ENCODE data around the gene ZFTA. TPM values are rescaled to one million over a fixed set of nuclear protein-coding genes. Genes with fewer than 3 reads are reported as not detected.

ZFTA gene
- total RNA-seq, 2 donors from 2014 or later = 13.9 to 32.7 TPM

DNA sequence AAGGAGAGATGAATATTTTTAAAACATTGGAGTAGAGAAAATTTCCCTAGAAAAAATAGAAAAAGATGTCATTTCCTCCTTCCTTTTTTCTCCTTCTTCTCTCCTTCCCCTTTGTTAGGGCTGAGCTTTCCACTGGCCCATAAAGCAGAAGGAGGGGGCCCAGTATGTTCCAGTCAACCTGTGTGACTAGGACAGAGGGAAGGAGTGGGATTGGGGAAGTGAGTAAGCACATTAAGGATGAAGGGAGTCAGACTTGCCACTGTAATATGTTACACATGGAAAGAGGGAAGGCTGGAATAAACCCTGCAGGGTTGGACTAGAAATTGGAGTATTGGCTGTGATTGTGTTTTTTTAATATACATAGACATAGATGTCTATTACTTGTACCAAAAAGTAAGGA is 24.6 kb upstream of the ZFTA start:
- intact Hi-C loops (cut with DNase I) = no loop called here
- no peak for DNase-seq (ENCODE audit: low spot score)
- Histone ChIP-seq H3K4me3 (no peak overlapping the region), H3K36me3 (no peaks in the 10 kb centered on the region), H3K27me3 (replicated peaks; ENCODE audit: insufficient read depth) (no peaks in the 10 kb centered on the region), H3K27ac (no peak overlapping the region), H3K9me3 (no peaks in the 10 kb centered on the region), H3K4me1 (replicated peaks) (no peaks in the 10 kb centered on the region)
- TF ChIP-seq, protein P1, sequence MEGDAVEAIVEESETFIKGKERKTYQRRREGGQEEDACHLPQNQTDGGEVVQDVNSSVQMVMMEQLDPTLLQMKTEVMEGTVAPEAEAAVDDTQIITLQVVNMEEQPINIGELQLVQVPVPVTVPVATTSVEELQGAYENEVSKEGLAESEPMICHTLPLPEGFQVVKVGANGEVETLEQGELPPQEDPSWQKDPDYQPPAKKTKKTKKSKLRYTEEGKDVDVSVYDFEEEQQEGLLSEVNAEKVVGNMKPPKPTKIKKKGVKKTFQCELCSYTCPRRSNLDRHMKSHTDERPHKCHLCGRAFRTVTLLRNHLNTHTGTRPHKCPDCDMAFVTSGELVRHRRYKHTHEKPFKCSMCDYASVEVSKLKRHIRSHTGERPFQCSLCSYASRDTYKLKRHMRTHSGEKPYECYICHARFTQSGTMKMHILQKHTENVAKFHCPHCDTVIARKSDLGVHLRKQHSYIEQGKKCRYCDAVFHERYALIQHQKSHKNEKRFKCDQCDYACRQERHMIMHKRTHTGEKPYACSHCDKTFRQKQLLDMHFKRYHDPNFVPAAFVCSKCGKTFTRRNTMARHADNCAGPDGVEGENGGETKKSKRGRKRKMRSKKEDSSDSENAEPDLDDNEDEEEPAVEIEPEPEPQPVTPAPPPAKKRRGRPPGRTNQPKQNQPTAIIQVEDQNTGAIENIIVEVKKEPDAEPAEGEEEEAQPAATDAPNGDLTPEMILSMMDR (IDR thresholded peaks at IDR 0.05) = no peak
- no peak for TF ChIP-seq POLR2A (IDR thresholded peaks at IDR 0.05)
- no peak for TF ChIP-seq POLR2AphosphoS5 (IDR thresholded peaks at IDR 0.05)

DNA sequence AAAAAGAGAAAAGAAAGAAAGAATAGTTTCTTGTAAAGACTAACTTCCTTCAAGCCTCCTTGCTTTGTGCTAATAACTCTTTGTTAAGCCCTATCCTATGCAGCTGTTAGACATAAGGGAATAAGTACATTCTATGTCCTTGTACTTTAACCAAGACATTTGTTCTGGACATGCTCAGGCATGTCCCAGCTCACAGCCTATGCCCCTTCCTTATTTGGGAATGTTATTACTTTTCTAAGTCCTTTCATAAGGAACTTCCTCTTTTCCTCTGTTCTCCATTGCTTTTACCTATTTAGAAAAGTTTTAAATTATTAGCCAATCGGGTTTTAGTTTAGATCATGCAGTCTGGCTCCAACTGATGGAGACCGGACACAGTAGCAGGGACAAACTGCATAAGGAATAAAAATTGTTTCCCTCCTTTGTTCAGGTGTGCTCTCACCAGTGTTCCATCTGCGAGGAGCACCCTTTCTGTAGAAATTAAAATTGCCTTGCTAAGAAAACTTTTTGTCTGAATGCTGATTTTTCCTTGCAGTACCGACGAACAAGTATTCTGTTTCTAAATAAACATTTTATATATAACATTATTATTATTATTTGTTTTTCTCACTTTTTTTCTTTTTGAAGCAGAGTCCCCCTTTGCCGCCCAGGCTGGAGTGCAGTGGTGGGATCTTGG is 23.1 kb upstream of the ZFTA start:
- H3K27ac ChIP-seq = no peak overlapping the region
- H3K9me3 ChIP-seq = no peaks in the 10 kb centered on the region
- no peaks in the 10 kb centered on the region for H3K27me3 ChIP-seq (replicated peaks; ENCODE audit: insufficient read depth)
- intact Hi-C loops (cut with DNase I) = no loop called here
- H3K36me3 ChIP-seq = no peaks in the 10 kb centered on the region
- TF ChIP-seq POLR2AphosphoS5 (IDR thresholded peaks at IDR 0.05) (no peak), POLR2A (IDR thresholded peaks at IDR 0.05) (no peak)
- TF ChIP-seq, protein P1 (IDR thresholded peaks at IDR 0.05) = no peak
- 97% methylated on average over 6 of the region's 6 CpGs for WGBS
- no peak for DNase-seq (ENCODE audit: low spot score)
- H3K4me3 ChIP-seq = no peak overlapping the region
- H3K4me1 ChIP-seq (replicated peaks) = no peaks in the 10 kb centered on the region

DNA sequence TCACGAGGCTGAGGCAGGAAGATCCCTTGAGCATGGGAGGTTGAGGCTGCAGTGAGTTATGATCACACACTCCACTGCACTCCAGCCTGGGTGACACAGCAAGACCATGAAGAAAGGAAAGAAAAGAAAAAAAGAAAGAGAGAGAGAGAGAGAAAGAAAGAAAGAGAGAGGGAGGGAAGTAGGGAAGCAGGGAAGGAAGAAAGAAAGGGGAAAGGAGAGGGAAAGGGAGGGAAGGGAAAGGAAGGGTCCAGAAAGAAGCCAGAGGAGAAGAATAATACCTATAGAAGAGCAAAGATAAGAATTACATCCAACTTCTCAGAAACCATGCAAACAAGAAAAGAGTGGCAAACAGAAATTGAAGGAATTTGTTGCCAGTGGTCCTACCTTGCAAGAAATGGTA is 17.2 kb upstream of the ZFTA start:
- no peaks in the 10 kb centered on the region for H3K27me3 ChIP-seq (replicated peaks; ENCODE audit: insufficient read depth)
- WGBS = 83% methylated on average over 1 of the region's 1 CpG
- intact Hi-C loops (cut with DNase I) = no loop called here
- H3K27ac ChIP-seq = no peak overlapping the region
- no peak for DNase-seq (ENCODE audit: low spot score)
- H3K4me3 ChIP-seq = no peak overlapping the region
- no peaks in the 10 kb centered on the region for H3K4me1 ChIP-seq (replicated peaks)
- no peaks in the 10 kb centered on the region for H3K36me3 ChIP-seq
- TF ChIP-seq, protein P1 (IDR thresholded peaks at IDR 0.05) = no peak
- TF ChIP-seq POLR2A (IDR thresholded peaks at IDR 0.05) = no peak
- no peak for TF ChIP-seq POLR2AphosphoS5 (IDR thresholded peaks at IDR 0.05)
- no peaks in the 10 kb centered on the region for H3K9me3 ChIP-seq

DNA sequence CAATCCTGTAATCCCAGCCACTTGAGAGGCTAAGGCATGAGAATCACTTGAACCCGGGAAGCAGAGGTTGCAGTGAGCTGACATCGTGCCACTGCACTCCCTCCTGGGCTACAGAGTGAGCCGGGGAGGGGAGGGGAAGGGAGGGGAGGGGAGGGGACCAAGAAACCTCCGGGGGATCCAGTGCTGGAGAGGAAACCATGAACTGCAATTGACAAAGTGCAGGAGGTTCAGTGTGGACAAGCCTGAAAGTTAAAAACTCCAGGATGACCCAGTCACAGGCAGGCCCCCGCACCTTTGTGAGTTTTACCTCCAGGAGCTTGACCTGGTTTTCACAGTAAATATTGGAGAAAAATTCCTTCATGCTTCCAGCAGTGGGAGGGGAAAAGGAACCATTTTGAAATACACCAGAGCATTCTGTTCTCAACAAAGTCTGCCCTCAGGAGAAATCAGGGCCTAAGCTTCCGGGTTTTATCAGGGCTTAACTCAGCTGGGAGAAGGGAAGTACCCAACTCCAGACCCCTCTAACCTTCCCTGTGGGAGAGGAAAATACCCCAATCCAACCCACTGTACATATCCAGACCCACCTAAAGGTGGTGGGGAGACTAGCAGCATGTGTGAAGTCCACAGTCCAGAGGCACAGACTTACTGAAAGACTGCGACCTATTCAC is 15.5 kb upstream of the ZFTA start:
- no peak for TF ChIP-seq POLR2AphosphoS5 (IDR thresholded peaks at IDR 0.05)
- WGBS = 34% methylated on average over 7 of the region's 7 CpGs
- no peaks in the 10 kb centered on the region for H3K4me1 ChIP-seq (replicated peaks)
- H3K4me3 ChIP-seq = no peak overlapping the region
- intact Hi-C loops (cut with DNase I) = no loop called here
- no peak for DNase-seq (ENCODE audit: low spot score)
- no peaks in the 10 kb centered on the region for H3K27me3 ChIP-seq (replicated peaks; ENCODE audit: insufficient read depth)
- no peaks in the 10 kb centered on the region for H3K9me3 ChIP-seq
- H3K36me3 ChIP-seq = no peaks in the 10 kb centered on the region
- H3K27ac ChIP-seq = no peak overlapping the region

DNA sequence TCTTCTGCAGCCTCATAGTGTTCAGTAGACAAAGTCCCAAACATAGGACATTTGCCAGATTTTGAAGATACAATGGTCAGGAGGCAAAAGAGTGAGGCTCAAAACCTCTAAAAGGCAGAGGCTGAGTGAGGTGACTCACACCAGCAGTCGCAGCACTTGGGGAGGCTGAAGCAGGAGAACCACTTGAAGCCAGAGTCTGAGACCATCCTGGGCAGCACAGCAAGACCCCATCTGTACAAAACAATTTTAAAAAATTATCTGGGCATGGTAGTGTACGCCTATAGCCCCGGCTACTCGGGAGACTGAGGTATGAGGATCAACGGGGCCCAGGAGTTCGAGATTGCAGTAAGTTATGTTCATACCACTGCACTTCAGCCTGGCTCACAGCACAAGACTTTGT is 14.2 kb upstream of the ZFTA start:
- Histone ChIP-seq H3K9me3 (no peaks in the 10 kb centered on the region), H3K4me3 (no peak overlapping the region), H3K27me3 (replicated peaks; ENCODE audit: insufficient read depth) (no peaks in the 10 kb centered on the region), H3K27ac (no peak overlapping the region), H3K4me1 (replicated peaks) (no peaks in the 10 kb centered on the region), H3K36me3 (no peaks in the 10 kb centered on the region)
- no peak for DNase-seq (ENCODE audit: low spot score)
- intact Hi-C loops (cut with DNase I) = no loop called here
- no peak for TF ChIP-seq POLR2A (IDR thresholded peaks at IDR 0.05)
- TF ChIP-seq POLR2AphosphoS5 (IDR thresholded peaks at IDR 0.05) = no peak
- TF ChIP-seq, protein P1 (IDR thresholded peaks at IDR 0.05) = no peak
- 89% methylated on average over 6 of the region's 6 CpGs for WGBS

All from prostate gland (tissue), 2 donors.